Coronary artery (tissue), 2 donors: ENCODE data around the gene PYCR2.
"Not testable (repeated sequence)": the region's sequence is repeated elsewhere in the genome, so short reads cannot be mapped to it uniquely, and the experiment has no call there.

Experiments
- DNase-seq: peaks from one replicate; pipeline ENCODE4 v3.0.0-alpha.2; 2017; ENCODE audit warnings: low spot score
- H3K27ac ChIP-seq, 2 donors: fragments of 200-600 bp; sonication (generic); one replicate each; pipeline ENCODE4 v1.5.1; 2016 to 2019
- H3K4me3 ChIP-seq: fragments of 200-600 bp; sonication (generic); 2 replicates; pipeline ENCODE4 v1.5.1; 2016; ENCODE audit warnings: mild to moderate bottlenecking, moderate library complexity
- CTCF ChIP-seq: fragments of 200-600 bp; sonication (generic); IDR thresholded peaks from one replicate; pipeline ENCODE4 v1.5.1; 2019; ENCODE audit warnings: antibody characterized with exemption

The PYCR2 gene

GRCh38 chr1:225889743-225890142 lies 34.3 kb downstream of the PYCR2 start:
- H3K27ac ChIP-seq: no peak overlapping the region
- DNase-seq: no peak
- TF ChIP-seq CTCF: no peak
- no peak overlapping the region for H3K4me3 ChIP-seq

GRCh38 chr1:225888898-225889601 lies 35.0 kb downstream of the PYCR2 start, which contains the start of gene LEFTY1:
Gene LEFTY1, minus strand, starts transcription at chr1:225889146. Its CDS starts 80 bp downstream, at chr1:225889066.
- DNase-seq: no peak
- no peak for TF ChIP-seq CTCF
- H3K4me3 ChIP-seq: no peak within 1 kb of the TSS
- no peak within 1 kb of the TSS for H3K27ac ChIP-seq

- DNase-seq: no peak
Observed at GRCh38 chr1:225888289-225888897, 35.7 kb downstream of the PYCR2 start.

GRCh38 chr1:225887554-225888288 lies 36.3 kb downstream of the PYCR2 start:
- not testable (repeated sequence) for H3K4me3 ChIP-seq, H3K27ac ChIP-seq, DNase-seq

More at GRCh38 chr1:225888289-225888897, 35.7 kb downstream of the PYCR2 start:
- H3K27ac ChIP-seq: no peak overlapping the region
- no peak overlapping the region for H3K4me3 ChIP-seq
- no peak for TF ChIP-seq CTCF

- TF ChIP-seq CTCF: no peak
- Histone ChIP-seq H3K4me3 (no peak overlapping the region), H3K27ac (no peak overlapping the region)
- DNase-seq: no peak
Observed at GRCh38 chr1:225887030-225887314, 37.1 kb downstream of the PYCR2 start.

- TF ChIP-seq CTCF: no peak
- no peak overlapping the region for H3K27ac ChIP-seq
- no peak overlapping the region for H3K4me3 ChIP-seq
- no peak for DNase-seq
Observed at GRCh38 chr1:225886159-225887029, 37.7 kb downstream of the PYCR2 start.

GRCh38 chr1:225885336-225885735 lies 38.7 kb downstream of the PYCR2 start:
- H3K27ac ChIP-seq: no peak overlapping the region
- H3K4me3 ChIP-seq: no peak overlapping the region
- DNase-seq: no peak
- no peak for TF ChIP-seq CTCF
